GM10847 (cell line): Measurements from ENCODE around the gene METTL1.

ENCODE experiments used
- POLR2A ChIP-seq: IDR thresholded peaks from 2 replicates; pipeline ENCODE4 v1.6.1; 2011; ENCODE audit not compliant: insufficient read length; ENCODE audit errors: extremely low read depth

Gene METTL1

GRCh38 chr12:57803319-57803893, 31.5 kb upstream of the METTL1 start:
- TF ChIP-seq POLR2A: no peak

GRCh38 chr12:57802607-57803006, 30.7 kb upstream of the METTL1 start:
- no peak for TF ChIP-seq POLR2A

GRCh38 chr12:57800965-57801364, 29.1 kb upstream of the METTL1 start:
- TF ChIP-seq POLR2A: no peak

- TF ChIP-seq POLR2A: no peak
Measured at GRCh38 chr12:57797933-57798332, 26.0 kb upstream of the METTL1 start.

GRCh38 chr12:57796996-57797395, 25.1 kb upstream of the METTL1 start:
- TF ChIP-seq POLR2A: no peak

GRCh38 chr12:57795354-57795753, 23.4 kb upstream of the METTL1 start:
- no peak for TF ChIP-seq POLR2A

GRCh38 chr12:57793920-57794319, 22.0 kb upstream of the METTL1 start:
- no peak for TF ChIP-seq POLR2A

GRCh38 chr12:57783861-57784260, 12.0 kb upstream of the METTL1 start:
- no peak for TF ChIP-seq POLR2A

GRCh38 chr12:57783466-57783801, 11.5 kb upstream of the METTL1 start:
- no peak for TF ChIP-seq POLR2A

GRCh38 chr12:57782608-57783465, 10.9 kb upstream of the METTL1 start, which contains the start of gene TSFM:
TSS of gene TSFM (plus strand) at chr12:57782787. CDS start at chr12:57782802, 15 bp downstream.
- TF ChIP-seq POLR2A: peak; percentile 87

- no peak for TF ChIP-seq POLR2A
Measured at GRCh38 chr12:57782243-57782607, 10.3 kb upstream of the METTL1 start.

GRCh38 chr12:57781801-57782200, 9.9 kb upstream of the METTL1 start:
- no peak for TF ChIP-seq POLR2A

GRCh38 chr12:57781244-57781643, 9.3 kb upstream of the METTL1 start:
- TF ChIP-seq POLR2A: no peak

GRCh38 chr12:57780284-57780897, 8.5 kb upstream of the METTL1 start:
- no peak for TF ChIP-seq POLR2A

GRCh38 chr12:57779736-57780135, 7.8 kb upstream of the METTL1 start:
- TF ChIP-seq POLR2A: no peak

- TF ChIP-seq POLR2A: no peak
Measured at GRCh38 chr12:57777911-57778310, 6.0 kb upstream of the METTL1 start.
